ENCODE measurements around the gene MYL12B.
"Not testable (repeated sequence)": the region's sequence is repeated elsewhere in the genome, so short reads cannot be mapped to it uniquely, and the experiment has no call there.

MYL12B gene

DNA sequence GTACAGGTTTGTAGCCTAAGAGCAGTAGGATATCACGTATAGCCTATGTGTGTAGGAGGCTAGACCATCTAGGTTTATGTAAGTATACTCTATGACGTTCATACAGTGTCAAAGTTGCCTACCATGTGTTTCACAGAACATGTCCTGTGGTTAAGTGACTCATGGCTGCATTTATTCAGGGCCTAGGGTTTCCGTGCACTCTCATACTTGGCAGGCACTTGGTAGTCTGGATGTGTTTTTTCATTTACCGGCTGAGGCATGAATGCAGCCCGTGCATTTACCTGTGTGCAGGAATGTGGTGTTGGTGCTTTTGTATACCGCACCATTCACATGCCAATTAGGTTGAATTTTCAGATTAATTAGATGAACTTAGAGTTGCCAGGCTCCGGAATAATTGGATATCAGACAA is 43.4 kb downstream of the MYL12B start:
- no peak for DNase-seq

DNA sequence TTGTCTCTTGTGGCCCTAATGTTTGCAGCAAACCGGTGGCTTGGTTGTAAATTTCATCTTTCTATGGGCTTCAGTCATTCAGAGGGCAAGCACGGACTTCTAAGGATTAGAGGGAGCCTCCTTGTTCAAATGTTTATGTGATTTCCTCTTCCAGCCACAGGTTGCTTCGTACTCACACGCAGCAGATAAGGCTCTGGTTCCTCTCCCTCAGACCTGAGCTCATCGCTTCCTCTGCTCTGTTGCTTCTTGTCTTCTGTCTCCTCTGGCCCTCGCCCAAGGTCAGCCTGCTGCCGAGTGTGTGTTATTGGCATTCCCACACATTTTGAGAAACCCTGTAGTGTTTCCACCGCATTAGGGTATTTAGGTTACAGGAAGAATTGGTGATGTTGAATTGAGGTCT is 44.0 kb downstream of the MYL12B start:
- no peak for DNase-seq

DNA sequence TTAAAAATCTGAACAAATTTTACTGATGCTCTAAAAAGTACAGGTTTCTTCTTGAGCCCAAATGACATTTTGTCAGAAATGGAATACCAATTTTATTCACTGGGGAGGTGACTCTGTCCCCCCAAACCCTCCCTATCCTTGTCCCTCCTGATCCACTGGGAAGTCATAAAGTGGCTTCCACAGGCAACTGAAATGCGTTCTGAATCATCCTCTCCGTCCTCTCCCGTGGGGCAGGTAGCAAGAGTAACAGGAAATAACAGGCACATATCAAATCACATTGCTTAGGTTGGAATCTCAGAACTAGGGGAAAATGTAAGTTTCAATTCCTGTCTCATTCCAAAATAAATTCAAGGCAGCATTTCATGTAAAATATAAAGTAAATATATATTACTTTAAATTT is 44.5 kb downstream of the MYL12B start:
- no peak for DNase-seq

DNA sequence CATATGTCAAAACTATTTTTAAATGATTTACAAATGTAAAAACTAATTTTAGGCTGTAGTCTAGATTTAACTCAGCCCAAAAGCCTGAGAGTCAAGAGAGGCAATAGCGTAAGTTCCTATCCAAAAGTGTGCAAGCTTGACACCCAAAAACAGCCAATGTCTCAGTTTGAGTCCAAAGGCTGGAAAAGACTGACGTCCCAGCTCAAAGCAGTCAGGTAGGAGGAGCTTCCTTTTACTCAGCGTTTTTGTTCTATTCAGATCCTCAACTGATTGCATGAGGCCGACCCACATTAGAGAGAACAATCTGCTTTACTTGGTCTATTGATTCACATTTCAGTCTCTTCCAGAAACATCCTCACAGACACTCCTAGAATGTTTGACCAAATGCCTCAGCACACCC is 51.8 kb downstream of the MYL12B start:
- no peak for DNase-seq

DNA sequence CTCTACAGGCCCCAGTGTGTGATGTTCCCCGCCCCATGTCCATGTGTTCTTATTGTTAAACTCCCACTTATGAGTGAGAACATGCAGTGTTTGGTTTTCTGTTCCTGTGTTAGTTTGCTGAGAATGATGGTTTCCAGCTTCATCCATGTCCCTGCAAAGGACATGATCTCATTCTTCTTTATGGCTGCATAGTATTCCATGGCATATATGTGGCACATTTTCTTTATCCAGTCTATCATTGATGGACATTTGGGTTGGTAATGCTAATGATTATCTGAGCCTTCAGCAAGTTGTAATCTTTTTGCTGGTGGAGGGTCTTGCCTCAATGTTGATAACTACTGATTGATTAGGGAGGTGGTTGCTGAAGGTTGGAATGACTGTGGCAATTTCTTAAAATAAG is 53.4 kb downstream of the MYL12B start:
- DNase-seq = not testable (repeated sequence)

DNA sequence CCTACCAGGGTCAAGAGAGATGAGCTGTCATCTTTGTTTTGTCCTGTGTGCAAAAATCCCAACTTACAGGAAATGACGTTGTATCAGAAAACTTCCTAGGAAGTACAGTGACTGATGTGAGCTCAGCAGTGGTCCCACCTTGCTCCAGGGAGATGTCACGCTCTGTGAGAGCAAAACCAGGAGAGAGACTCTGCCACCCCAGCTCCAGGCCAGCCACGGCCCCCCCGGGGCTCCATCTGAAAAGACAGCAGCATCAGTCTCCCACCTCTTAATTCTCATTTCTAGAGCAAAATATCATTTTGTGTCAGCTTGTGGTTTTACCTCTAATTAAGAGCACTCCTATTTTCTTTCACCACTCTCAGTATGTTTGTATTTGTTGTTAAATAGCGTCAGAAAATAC is 57.5 kb downstream of the MYL12B start:
- no peak for DNase-seq

DNA sequence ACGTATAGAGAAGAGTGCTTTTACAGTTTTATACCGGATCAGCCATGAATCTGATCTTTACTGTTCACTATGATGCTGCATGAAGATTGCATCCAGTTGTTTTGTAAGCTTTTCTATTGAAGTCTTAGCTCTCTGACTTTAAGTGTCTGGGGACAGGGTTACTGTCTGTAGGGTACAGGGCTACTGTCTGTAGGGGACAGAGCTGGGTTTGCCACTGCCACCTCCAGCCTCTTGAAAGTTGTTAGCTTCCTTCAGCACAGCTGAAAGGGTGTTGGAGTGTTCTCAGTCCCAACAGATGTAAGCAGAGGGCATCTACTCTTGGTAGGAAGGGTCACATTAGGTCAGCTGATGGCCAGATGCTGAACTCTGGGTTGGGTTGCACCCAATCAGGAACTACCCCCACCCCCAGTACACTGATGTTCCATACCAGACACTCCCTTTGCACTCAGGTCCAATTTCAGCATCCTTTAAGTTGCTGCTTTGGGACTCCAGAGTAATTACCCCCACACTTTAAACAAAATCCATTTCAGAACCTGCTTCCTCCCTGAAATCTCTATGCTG is 58.0 kb downstream of the MYL12B start:
- DNase-seq = no peak

DNA sequence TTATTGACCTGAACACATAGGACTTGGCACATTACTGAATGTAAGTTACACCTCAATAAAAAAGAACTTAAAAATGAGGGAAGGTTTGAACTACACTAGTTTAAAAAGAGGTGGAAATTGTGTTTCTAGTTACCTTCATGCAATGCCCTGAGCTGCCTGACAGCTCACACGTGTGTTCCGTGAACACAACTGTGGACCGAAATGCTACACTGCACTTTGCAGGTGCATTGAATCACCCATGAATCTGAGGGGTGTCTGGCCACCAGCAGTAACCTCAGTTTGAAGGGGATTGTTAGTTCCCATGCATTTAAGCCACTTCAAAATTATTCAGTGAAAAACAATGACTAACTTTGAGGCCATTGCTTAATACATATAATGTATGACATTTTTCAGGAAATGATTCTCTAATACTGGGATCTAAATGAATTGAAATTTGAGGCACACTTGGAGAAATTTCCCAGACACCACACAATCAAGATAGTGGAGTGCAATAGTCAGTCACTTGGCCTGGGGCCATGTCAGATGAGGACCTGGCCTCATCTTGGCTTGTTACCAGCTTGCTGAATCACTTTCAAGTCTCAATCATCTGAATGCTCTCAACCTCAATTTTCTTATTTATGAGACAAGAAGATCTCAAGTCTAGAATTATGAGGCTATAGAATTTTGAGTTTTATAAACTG is 59.3 kb downstream of the MYL12B start:
- DNase-seq = no peak

DNA sequence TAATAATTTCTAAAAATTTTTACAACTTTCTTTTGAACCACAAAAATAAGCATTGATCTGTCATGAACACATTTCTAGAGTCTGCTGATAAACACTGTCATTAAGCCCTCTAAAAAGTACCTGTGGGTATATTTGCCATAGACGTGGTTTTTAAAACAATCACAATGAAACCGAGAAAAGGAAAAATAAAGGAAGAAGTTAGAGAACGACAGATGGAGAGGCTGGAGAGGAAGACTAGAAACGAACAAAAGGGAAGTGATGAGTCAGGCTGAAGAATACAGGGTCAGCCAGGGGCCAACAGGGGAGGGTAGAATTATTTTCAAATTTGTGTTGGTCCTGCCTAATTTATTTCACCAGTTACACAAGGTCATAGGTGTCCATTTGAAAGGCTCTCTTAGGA is 62.0 kb downstream of the MYL12B start:
- no peak for DNase-seq
